ENCODE measurements around the gene SLC34A1.

- TF ChIP-seq CTCF (conservative IDR thresholded peaks at IDR 0.05; ENCODE audit: low read depth in 2 of 2) (no peak), CREB1 (CRISPR knock-in tag; IDR thresholded peaks at IDR 0.05; ENCODE audit: low read depth) (no peak), EZH2phosphoT487 (IDR thresholded peaks at IDR 0.05; ENCODE audit: unreplicated experiment) (no peak), REST (IDR thresholded peaks at IDR 0.05; ENCODE audit: unreplicated experiment) (no peak), EZH2 (IDR thresholded peaks at IDR 0.05; ENCODE audit: low read depth, unreplicated experiment) (no peak), POLR2AphosphoS5 (IDR thresholded peaks at IDR 0.05; ENCODE audit: low read depth) (no peak), ETS1 (IDR thresholded peaks at IDR 0.05) (no peak), ZNF114 (CRISPR knock-in tag; IDR thresholded peaks at IDR 0.05) (no peak), ZNF331 (CRISPR knock-in tag; IDR thresholded peaks at IDR 0.05; ENCODE audit: low read depth) (no peak)
These were observed 45.8 kb upstream of the SLC34A1 start for GRCh38 chr5:177338251-177339106.

All from GM23338 (cell line).